Activated CD4-positive, alpha-beta T cell treated with anti-CD3 and anti-CD28 coated beads, Interleukin-2, Interleukin-6, amounts not matched to agents 100 ng/mL and 50 ng/mL, durations not matched to agents 16 hours and 8 hours (primary cell): ENCODE measurements around the gene SNX5.

ENCODE experiments used
- DNase-seq: peaks from one replicate; pipeline ENCODE4 v3.0.0-alpha.2; 2020

SNX5 gene

GRCh38 chr20:17910828-17911294, 57.7 kb downstream of the SNX5 start:
- DNase-seq: no peak

DNA sequence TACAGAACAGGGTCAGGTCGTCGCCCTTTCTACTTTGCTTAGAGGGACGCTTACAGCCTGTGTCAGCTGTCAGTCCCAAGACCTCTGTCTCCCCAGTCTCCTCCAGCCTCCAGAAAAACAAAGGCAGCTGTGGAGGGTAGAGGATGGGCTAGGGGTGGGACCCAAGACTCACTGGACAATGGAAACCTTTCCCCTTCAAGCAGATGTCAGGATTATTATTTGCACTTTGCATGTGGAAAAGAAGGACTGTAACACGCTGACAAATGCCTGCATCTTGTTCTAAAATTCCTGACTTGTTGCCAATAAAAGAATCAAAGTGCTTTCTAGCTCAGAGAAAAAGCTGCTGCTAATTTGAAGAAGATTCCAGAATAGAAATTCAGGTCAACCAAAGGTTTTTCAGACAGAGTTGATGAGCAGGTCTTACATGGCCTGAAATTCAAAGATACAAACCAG, 58.7 kb downstream of the SNX5 start:
- DNase-seq: no peak

DNA sequence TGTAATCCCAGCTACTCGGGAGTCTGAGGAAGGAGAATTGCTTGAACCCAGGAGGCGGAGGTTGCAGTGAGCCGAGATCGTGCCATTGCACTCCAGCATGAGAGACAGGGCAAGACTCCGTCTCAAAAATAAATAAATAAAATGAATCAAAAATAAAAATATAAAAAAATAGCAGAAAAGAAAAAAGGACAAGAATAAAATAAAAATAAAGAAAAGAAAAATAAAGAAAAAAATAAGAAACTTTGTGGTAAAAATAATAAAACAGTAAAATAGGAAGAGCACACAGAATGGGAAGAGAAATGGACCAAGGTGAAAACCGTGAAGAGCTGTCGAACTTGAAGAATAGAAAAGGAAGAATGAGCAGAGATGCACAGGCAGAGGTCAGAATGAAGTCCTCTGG, 63.0 kb downstream of the SNX5 start:
- DNase-seq: no peak

- DNase-seq: peak; percentile 56
Observed at GRCh38 chr20:17904027-17904426, 64.6 kb downstream of the SNX5 start.

- DNase-seq: no peak
Observed at GRCh38 chr20:17902531-17903083, 66.0 kb downstream of the SNX5 start.

GRCh38 chr20:17901971-17902370, 66.6 kb downstream of the SNX5 start:
- DNase-seq: no peak

DNA sequence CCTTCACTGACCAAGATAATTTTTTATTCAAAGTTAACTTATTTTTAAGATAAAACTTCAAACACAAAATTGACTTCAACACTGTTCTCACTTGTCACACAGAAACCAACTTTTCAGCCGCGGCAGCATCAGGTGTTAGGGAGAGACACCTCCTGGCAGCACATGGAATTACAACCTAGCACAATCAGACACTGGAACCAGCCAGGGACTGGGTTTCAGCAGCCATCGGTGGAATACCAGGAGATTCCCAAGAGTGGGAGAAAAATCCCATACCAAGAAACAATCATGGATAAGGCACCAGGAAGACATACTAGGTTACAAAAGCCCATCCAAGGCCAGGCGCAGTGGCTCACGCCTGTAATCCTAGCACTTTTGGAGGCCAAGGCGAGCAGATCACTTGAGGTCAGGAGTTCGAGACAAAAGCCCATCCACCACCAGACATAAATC, 70.0 kb downstream of the SNX5 start:
- DNase-seq: peak; percentile 76

DNA sequence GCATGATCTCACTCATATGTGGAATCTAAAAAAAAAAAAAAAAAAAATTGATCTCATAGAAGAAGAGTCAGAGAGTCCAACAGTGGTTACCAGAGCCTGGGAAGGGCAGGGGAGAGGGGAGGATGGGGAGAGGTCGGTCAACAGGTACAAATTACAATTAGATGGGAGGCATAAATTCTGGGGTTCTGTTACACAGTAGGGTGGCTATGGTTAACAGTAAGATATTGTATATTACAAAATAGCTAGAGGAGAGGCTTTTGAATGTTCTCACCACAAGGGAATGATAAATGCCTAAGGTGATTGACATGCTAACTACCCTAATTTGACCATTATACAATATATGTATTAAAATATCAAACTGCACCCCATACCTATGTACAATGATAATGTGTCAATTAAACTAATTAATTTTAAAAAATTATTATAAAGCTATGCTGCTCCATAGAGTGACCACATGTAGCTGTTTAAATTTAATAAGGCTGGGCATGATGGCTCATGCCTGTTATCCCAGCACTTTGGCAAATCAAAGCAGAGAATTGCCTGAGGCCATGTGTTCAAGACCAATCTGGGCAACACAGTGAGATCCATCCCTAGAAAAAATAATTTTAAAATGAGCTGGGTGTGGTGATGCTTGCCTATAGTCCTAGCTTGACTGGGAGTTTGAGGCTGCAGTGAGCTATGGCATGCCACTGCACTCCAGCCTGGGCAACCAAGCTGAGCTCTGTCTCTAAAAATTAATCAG, 70.9 kb downstream of the SNX5 start:
- no peak for DNase-seq

GRCh38 chr20:17896771-17897369, 71.7 kb downstream of the SNX5 start:
- no peak for DNase-seq

- DNase-seq: no peak
Observed at GRCh38 chr20:17896193-17896723, 72.3 kb downstream of the SNX5 start.

DNA sequence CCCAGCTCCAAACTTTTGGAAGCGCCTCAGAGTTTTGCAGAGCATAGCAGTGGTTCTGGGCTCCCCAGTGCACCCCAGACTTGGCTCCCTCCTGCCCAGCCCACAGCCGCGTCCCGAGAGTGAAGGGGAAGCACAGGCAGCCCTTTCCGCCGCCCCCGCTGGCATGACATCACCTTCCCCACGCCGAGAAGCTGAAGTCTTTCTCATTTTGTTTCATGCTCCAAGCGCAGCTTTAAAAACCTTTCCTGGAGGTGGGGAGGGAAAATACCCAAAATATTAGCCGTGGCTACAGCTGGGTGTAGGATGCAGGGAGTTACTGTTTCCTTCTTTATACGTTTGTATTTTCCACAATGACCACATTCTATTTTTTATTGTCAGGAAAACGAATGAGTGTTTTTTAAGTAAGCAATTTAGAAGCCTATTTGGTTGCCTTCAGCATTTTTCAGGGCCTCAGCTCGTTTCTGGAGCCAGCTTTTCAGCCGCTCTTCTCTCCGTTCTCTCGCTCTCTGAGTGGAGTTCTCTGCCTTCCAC, 72.9 kb downstream of the SNX5 start:
- peak; percentile 46 for DNase-seq

DNA sequence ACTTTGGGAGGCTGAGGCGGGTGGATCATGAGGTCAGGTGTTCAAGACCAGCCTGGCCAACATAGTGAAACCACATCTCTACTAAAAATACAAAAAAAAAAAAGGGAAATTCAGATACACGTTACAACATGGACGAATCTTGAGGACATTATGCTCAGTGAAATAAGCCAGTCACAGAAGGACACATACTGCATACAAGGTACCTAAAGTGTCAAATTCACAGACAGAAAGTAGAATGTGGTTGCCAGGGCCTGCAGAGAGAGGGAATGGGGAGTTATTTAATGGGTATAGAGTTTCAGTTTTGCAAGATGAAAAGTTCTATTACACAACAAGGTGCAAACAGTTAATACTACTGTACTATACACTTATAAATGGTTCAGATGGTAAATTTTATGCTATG, 75.1 kb downstream of the SNX5 start:
- DNase-seq: no peak

- no peak for DNase-seq
Observed at GRCh38 chr20:17892189-17892938, 76.2 kb downstream of the SNX5 start.
